Subcutaneous adipose tissue (tissue), 4 donors: ENCODE measurements around the gene LEMD1. TPM values are rescaled to one million over a fixed set of nuclear protein-coding genes. Genes with fewer than 3 reads are reported as not detected.

Experiments
- CTCF ChIP-seq: fragments of 450-650 bp; IDR thresholded peaks from one replicate; pipeline ENCODE4 v1.5.1; 2016; ENCODE audit warnings: low read depth, mild to moderate bottlenecking, control low read depth, antibody characterized with exemption, moderate library complexity
- total RNA-seq, 4 donors: library from RNA; depleted of rRNA; stranded (reverse); fragments of >200 nt; gene quantifications; one replicate each; pipeline ENCODE4 v1.1.0, GENCODE V29; 2016

Gene LEMD1
- total RNA-seq, 4 donors from 2014 or later: not detected

GRCh38 chr1:205456383-205456867 lies 34.6 kb upstream of the LEMD1 start:
- no peak for TF ChIP-seq CTCF

DNA sequence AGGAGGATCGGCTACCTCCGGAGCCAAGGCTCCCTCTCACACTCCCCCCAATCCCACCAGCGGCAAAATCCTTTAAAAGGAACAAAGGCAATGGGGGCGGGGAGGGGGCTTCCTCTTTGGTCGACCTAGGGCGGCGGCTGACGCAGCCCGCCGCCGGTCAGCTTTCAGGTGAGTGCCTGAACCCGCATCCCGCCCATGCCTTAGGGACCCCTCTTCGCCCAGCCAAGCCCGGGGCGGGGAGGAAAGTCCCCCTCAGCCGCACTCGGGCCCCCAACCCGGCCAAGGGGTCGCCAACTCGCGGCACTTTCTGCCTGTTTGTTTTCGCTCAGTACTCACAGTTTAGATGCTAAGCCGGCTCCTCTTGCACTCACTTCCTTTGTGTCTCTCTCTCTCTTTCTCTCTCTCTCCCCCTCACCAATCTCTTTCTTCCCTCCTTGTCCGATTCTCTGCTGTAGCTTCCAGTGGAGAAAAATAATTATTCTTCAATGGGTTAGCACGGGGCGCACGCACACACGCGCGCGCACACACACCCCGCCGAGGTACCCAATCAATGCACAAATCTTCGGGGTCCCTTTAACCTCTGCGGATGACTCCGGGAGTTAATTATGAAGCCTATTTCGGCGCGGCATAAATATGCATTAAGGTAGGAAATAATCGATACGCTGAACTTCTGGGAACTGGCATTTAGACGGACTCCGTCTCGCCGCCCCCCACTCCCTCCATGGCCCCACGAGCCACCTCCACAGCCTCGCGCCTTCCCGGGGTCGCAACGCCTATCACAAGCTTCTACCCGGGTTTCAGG lies 33.9 kb upstream of the LEMD1 start, which contains the start of gene BLACAT1:
Gene BLACAT1 (minus strand): TSS at position 465 of the 802 bp plus-strand sequence.
- no peak for TF ChIP-seq CTCF

GRCh38 chr1:205454903-205455335 lies 33.1 kb upstream of the LEMD1 start:
- no peak for TF ChIP-seq CTCF

DNA sequence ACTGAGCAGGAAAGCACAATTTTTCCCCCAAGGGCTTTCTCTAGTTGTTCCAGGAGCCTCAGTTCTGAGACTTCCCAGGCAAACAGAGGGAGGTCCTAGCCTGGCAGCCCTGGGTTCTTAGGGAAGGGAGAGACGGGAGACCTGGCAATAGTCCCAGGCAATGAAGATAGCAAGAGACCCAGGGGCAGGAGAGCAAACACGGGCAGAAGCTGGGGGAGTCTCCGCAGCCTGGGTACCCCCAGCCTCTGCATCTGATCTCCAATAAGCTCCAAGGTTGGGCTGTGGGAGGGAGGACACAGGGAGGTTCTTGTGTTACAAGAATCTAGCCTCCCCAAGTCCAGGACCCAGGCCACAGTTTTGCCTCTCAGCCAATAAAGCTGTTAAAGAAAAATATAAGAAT lies 31.6 kb upstream of the LEMD1 start:
- TF ChIP-seq CTCF: no peak

GRCh38 chr1:205452933-205453332 lies 31.1 kb upstream of the LEMD1 start:
- TF ChIP-seq CTCF: no peak

DNA sequence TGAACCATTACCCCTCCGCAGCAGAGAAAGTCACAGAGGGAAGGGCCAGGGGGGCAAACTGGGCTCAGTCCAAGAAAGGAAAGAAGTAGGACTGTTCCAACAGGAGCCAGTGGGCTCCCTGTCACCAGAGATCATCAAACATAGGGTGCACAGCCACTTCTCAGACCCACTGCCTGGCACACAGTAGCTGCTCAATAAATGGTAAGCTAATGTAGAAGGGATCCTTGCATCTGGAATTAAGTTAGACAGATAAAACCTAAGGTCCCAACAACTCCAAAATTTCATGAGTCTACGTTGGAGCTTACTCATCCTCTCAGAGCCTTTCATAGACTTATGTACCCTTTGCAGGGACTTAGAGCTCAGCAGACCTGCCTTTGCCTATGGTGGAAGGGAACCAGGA lies 30.5 kb upstream of the LEMD1 start:
- TF ChIP-seq CTCF: no peak

GRCh38 chr1:205451759-205452164 lies 29.9 kb upstream of the LEMD1 start:
- TF ChIP-seq CTCF: no peak
